ENCODE results near the gene SHANK3. TPM values are rescaled to one million over a fixed set of nuclear protein-coding genes. Genes with fewer than 3 reads are reported as not detected.
"Not testable (repeated sequence)": the region's sequence is repeated elsewhere in the genome, so short reads cannot be mapped to it uniquely, and the experiment has no call there.

Gene SHANK3
- total and polyA plus RNA-seq, 2 donors (not counting 3 experiments of a cell fraction or from before 2014, with no cell fraction given), result 26.1 to 158 TPM

GRCh38 chr22:50635591-50635990 is 37.0 kb upstream of the SHANK3 start:
- H3K4me3 ChIP-seq (replicated peaks in 1 of 3; ENCODE audit: insufficient read depth in 1 of 3, low read depth in 1 of 3, low read length in 3 of 3), result no peak overlapping the region
- H4K20me1 ChIP-seq (replicated peaks; ENCODE audit: control insufficient read depth, extremely low read depth, insufficient read depth, low read length), result no peaks in the 10 kb centered on the region
- intact Hi-C loops (cut with micrococcal nuclease) (no loop called here), dilution Hi-C loops (cut with MboI; ENCODE audit: extremely low pct_ligation_motif_present, low sequenced_read_pairs) (no loop called here)
- no peaks in the 10 kb centered on the region for H3K4me1 ChIP-seq (ENCODE audit: control insufficient read depth, extremely low read depth, insufficient read depth, low read length)
- POLR2A ChIA-PET, result no interaction called here
- no peaks in the 10 kb centered on the region for H3K36me3 ChIP-seq (ENCODE audit: control insufficient read depth in 2 of 2, extremely low read depth in 1 of 2, insufficient read depth in 2 of 2, low read length in 2 of 2)
- H3K27me3 ChIP-seq (ENCODE audit: control insufficient read depth in 2 of 2, insufficient read depth in 2 of 2, low read length in 2 of 2), result no peaks in the 10 kb centered on the region
- no peak for DNase-seq (ENCODE audit: low read depth, low spot score)
- CTCF ChIA-PET, result no interaction called here
- H2AFZ ChIP-seq (ENCODE audit: low read depth, low read length), result no peak overlapping the region
- H3K27ac ChIP-seq (ENCODE audit: insufficient read depth, low read depth, low read length), result no peak overlapping the region
- FAIRE-seq, result no peak
- H3K9me1 ChIP-seq (replicated peaks; ENCODE audit: control insufficient read depth, extremely low read depth, insufficient read depth, low read length), result no peaks in the 10 kb centered on the region
- H3K9me3 ChIP-seq (replicated peaks; ENCODE audit: control insufficient read depth, insufficient read depth, low read length), result no peaks in the 10 kb centered on the region
- H3K9ac ChIP-seq (replicated peaks; ENCODE audit: extremely low read depth, insufficient read depth, low read length), result no peak overlapping the region
- no peaks in the 10 kb centered on the region for H3K79me2 ChIP-seq (ENCODE audit: control insufficient read depth, insufficient read depth, low read length)
- TF ChIP-seq EZH2 (IDR thresholded peaks at IDR 0.05; ENCODE audit: borderline replicate concordance, low read depth, low read length, severe bottlenecking) (no peak), FOS (IDR thresholded peaks at IDR 0.05; ENCODE audit: borderline replicate concordance, insufficient read depth, low read length) (no peak), GATA2 (IDR thresholded peaks at IDR 0.05; ENCODE audit: insufficient read depth, insufficient read length, low read depth, low read length) (no peak), CTCF (IDR thresholded peaks at IDR 0.05; ENCODE audit: extremely low read depth in 1 of 2, insufficient read depth in 1 of 2, low read depth in 1 of 2, low read length in 2 of 2) (no peak), JUN (IDR thresholded peaks at IDR 0.05; ENCODE audit: borderline replicate concordance, insufficient read depth, insufficient read length, low read depth) (no peak), MAX (IDR thresholded peaks at IDR 0.05; ENCODE audit: insufficient read depth, insufficient read length) (no peak), POLR2A (IDR thresholded peaks at IDR 0.05; ENCODE audit: low read depth, low read length) (no peak), POLR2AphosphoS5 (IDR thresholded peaks at IDR 0.05; ENCODE audit: insufficient read depth, low read depth, low read length) (no peak), MYC (IDR thresholded peaks at IDR 0.05; ENCODE audit: low read depth, low read length) (no peak)
- no TSS peak for BruUV-seq (replicated peaks)
- no peak overlapping the region for H3K4me2 ChIP-seq (ENCODE audit: insufficient read depth, low read length)

GRCh38 chr22:50640296-50640695 is 32.3 kb upstream of the SHANK3 start:
- H3K9me3 ChIP-seq (replicated peaks; ENCODE audit: control insufficient read depth, insufficient read depth, low read length); H3K9ac ChIP-seq (replicated peaks; ENCODE audit: extremely low read depth, insufficient read depth, low read length); H3K9me1 ChIP-seq (replicated peaks; ENCODE audit: control insufficient read depth, extremely low read depth, insufficient read depth, low read length); H3K36me3 ChIP-seq (ENCODE audit: control insufficient read depth in 2 of 2, extremely low read depth in 1 of 2, insufficient read depth in 2 of 2, low read length in 2 of 2); H3K79me2 ChIP-seq (ENCODE audit: control insufficient read depth, insufficient read depth, low read length); POLR2A ChIA-PET; H3K27ac ChIP-seq (ENCODE audit: insufficient read depth, low read depth, low read length); dilution Hi-C loops (cut with MboI; ENCODE audit: extremely low pct_ligation_motif_present, low sequenced_read_pairs); H4K20me1 ChIP-seq (replicated peaks; ENCODE audit: control insufficient read depth, extremely low read depth, insufficient read depth, low read length); FAIRE-seq; H2AFZ ChIP-seq (ENCODE audit: low read depth, low read length); BruUV-seq (replicated peaks); H3K4me3 ChIP-seq (replicated peaks in 1 of 3; ENCODE audit: insufficient read depth in 1 of 3, low read depth in 1 of 3, low read length in 3 of 3); DNase-seq (ENCODE audit: low read depth, low spot score); H3K4me2 ChIP-seq (ENCODE audit: insufficient read depth, low read length): not testable (repeated sequence)
- CTCF ChIA-PET, result interaction anchor here (0.9 to 5.2 kb wide), 6 partner anchors 12 to 37 kb away, joined by 4 to 64 read pairs (median 21); partner anchors contain the start of genes ARSA and SHANK3
- intact Hi-C loops (cut with micrococcal nuclease), result loop anchor here (2.0 to 5.0 kb wide), 3 partner anchors 17 to 52 kb away; partner anchors contain the start of gene SHANK3
- peaks cover 14% of the 10 kb centered on the region for H3K4me1 ChIP-seq (ENCODE audit: control insufficient read depth, extremely low read depth, insufficient read depth, low read length)
- peaks cover 18 to 19% of the 10 kb centered on the region in 2 experiments for H3K27me3 ChIP-seq (ENCODE audit: control insufficient read depth in 2 of 2, insufficient read depth in 2 of 2, low read length in 2 of 2)

All from endothelial cell of umbilical vein (primary cell).